Astrocyte of the spinal cord (primary cell): ENCODE results near the gene PROSER3.
"Not testable (repeated sequence)": the region's sequence is repeated elsewhere in the genome, so short reads cannot be mapped to it uniquely, and the experiment has no call there.

Experiments used
- DNase-seq: peaks from one replicate; pipeline ENCODE4 v3.0.0; 2011; ENCODE audit warnings: low read depth, low spot score
- H3K4me3 ChIP-seq: 2 replicates; pipeline ENCODE4 v1.5.1; 2011; ENCODE audit warnings: low read depth, mild to moderate bottlenecking, low read length, moderate library complexity
- in situ Hi-C: cut with HindIII; loops from 2 replicates; pipeline ENCODE4 v1.10.0; 2017; ENCODE audit warnings: low sequenced_read_pairs
- TF ChIP-seq, protein P1 (sequence below): IDR thresholded peaks from 2 replicates; pipeline ENCODE4 v1.5.1; 2012; ENCODE audit warnings: low read depth, mild to moderate bottlenecking, low read length, inconsistent platforms

The PROSER3 gene

DNA sequence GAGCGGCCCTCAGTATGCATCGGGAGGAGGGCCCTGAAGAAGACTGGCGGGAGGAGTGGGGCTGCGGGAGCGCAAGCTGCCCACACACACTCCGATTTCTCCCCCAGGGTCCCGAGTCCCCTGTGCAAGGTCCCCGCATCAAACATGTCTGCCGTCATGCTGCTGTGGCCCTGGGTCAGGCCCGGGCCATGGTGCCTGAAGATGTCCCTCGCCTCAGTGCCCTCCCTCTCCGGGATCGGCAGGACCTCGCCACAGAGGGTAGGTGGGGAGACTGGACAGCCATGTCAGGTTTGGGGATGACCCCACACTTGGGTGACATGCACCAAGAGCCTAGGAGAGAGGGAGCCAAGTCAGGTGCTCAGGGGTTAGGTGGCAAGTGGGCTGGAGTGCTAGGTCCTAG lies 35.5 kb upstream of the PROSER3 start:
- TF ChIP-seq, protein P1, sequence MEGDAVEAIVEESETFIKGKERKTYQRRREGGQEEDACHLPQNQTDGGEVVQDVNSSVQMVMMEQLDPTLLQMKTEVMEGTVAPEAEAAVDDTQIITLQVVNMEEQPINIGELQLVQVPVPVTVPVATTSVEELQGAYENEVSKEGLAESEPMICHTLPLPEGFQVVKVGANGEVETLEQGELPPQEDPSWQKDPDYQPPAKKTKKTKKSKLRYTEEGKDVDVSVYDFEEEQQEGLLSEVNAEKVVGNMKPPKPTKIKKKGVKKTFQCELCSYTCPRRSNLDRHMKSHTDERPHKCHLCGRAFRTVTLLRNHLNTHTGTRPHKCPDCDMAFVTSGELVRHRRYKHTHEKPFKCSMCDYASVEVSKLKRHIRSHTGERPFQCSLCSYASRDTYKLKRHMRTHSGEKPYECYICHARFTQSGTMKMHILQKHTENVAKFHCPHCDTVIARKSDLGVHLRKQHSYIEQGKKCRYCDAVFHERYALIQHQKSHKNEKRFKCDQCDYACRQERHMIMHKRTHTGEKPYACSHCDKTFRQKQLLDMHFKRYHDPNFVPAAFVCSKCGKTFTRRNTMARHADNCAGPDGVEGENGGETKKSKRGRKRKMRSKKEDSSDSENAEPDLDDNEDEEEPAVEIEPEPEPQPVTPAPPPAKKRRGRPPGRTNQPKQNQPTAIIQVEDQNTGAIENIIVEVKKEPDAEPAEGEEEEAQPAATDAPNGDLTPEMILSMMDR, result no peak
- H3K4me3 ChIP-seq, result no peak overlapping the region
- DNase-seq, result no peak
- in situ Hi-C loops, result no loop called here

DNA sequence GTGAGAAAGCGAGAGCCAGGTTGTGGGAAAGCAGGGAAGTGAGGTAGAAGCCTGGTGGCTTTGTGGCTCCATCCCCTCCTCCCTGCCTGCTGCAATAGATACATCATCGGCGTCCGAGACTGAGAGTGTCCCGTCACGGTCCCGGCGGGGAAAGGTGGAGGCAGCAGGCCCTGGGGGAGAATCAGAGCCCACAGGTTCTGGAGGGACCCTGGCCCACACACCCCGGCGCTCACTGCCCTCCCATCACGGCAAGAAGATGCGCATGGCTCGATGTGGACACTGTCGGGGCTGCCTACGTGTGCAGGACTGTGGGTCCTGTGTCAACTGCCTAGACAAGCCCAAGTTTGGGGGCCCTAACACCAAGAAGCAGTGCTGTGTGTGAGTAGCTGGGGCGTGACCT lies 35.1 kb upstream of the PROSER3 start:
- H3K4me3 ChIP-seq, result no peak overlapping the region
- DNase-seq, result no peak
- in situ Hi-C loops, result no loop called here
- TF ChIP-seq, protein P1, result no peak

DNA sequence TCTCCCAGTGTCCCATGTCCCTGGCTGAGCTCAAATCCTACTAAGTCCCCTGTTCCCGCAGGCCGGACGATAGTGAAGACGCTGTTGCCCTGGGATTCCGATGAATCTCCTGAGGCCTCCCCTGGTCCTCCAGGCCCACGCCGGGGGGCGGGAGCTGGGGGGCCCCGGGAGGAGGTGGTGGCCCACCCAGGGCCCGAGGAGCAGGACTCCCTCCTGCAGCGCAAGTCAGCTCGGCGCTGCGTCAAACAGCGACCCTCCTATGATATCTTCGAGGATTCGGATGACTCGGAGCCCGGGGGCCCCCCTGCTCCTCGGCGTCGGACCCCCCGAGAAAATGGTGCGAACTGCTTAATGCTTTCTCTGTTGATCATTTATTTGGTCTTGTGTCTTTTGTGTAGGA lies 34.3 kb upstream of the PROSER3 start:
- TF ChIP-seq, protein P1, result no peak
- in situ Hi-C loops, result no loop called here
- H3K4me3 ChIP-seq, result no peak overlapping the region
- no peak for DNase-seq

DNA sequence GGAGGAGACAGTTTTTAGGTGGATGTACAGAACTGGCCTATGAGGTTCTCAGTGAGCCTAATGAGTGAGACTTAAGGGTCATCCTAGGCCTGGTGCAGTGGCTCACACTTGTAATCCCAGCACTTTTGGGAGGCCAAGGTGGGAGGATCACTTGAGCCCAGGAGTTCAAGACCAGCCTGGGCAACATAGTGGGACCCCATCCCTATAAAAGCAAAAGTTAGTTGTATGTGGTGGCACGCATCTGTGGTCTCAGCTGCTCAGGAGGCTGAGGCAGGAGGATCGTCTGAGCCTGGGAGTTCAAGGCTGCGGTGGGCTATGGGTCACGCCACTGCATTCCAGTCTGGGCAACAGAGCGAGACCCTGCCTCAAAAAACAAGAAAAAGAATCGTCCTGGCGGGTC lies 33.8 kb upstream of the PROSER3 start:
- H3K4me3 ChIP-seq, in situ Hi-C loops, DNase-seq: not testable (repeated sequence)

DNA sequence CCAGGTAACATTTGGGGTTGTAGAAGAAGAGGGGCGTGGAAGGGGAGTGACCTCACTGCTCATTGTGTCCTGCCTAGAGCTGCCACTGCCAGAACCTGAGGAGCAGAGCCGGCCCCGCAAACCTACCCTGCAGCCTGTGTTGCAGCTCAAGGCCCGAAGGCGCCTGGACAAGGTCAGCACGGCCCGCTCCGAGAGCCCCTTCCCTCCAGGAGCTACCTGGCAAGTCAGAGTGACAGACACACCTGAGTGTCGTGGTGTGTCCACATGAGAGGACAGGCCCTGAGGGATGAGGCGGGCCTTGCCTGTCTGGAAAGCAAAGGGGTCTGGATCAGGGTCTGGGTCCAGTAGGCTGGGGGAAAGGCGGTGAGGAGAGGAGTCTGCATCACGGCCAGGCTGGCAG lies 33.4 kb upstream of the PROSER3 start:
- no peak for DNase-seq
- in situ Hi-C loops, result no loop called here
- H3K4me3 ChIP-seq, result no peak overlapping the region
- TF ChIP-seq, protein P1, result no peak

DNA sequence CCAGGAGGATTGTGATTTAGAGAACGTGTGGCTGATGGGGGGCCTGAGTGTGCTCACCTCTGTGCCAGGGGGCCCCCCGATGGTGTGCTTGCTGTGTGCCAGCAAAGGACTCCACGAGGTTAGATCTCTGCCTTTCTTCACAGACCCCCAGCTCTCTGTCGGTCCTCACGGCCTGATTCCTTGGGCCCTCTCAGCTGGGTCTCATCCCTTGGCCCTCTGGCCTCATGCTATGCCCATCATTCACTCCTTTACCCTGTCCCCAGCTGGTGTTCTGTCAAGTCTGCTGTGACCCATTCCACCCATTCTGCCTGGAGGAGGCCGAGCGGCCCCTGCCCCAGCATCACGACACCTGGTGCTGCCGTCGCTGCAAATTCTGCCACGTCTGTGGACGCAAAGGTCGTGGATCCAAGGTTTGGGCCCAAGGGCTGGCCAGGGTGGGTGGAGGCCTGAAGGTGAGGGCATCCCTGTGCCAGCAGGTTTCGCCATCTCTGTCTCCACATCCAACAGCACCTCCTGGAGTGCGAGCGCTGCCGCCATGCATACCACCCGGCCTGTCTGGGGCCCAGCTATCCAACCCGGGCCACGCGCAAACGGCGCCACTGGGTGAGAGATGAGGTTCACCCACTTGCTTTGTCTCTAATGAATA lies 32.6 kb upstream of the PROSER3 start:
- TF ChIP-seq, protein P1, result no peak
- no peak for DNase-seq
- in situ Hi-C loops, result no loop called here

DNA sequence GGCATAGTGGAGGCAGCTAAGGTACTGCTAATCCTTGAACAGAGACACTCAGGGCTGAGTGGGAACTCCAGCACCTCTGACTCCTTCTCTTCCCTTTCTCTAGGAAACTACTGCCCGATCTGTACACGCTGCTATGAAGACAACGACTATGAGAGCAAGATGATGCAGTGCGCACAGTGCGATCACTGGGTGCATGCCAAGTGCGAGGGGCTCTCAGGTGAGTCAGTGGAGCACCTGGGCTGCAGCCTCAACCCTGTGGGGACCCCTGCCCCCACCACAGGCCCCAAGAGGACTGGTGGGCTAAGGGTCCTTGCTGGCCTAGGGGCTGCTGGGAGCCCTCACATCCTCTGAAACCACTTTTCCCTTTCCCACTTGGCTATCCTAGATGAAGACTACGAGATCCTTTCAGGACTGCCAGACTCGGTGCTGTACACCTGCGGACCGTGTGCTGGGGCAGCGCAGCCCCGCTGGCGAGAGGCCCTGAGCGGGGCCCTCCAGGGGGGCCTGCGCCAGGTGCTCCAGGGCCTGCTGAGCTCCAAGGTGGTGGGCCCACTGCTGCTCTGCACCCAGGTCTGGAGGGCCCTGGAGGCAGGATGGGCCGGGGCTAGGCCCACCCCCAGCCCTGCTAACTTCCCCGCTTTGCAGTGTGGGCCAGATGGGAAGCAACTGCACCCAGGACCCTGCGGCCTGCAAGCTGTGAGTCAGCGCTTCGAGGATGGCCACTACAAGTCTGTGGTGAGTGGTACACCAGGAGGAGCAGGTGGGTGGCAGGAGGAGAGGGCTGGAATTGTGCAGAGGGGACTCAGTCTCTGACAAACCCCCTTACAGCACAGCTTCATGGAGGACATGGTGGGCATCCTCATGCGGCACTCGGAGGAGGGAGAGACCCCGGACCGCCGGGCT lies 30.7 kb upstream of the PROSER3 start:
- in situ Hi-C loops, result no loop called here
- TF ChIP-seq, protein P1, result no peak
- no peak overlapping the region for H3K4me3 ChIP-seq
- DNase-seq, result no peak

More for the DNA sequence above, 32.6 kb upstream of the PROSER3 start:
- H3K4me3 ChIP-seq, result no peak overlapping the region
